GM18858 (cell line): ENCODE measurements around the gene EFNA2.
"Not testable (repeated sequence)": the region's sequence is repeated elsewhere in the genome, so short reads cannot be mapped to it uniquely, and the experiment has no call there.

ENCODE experiments used
- ATAC-seq: cut with Tn5 transposase; IDR thresholded peaks from one replicate; pipeline ENCODE4 v1.9.1; 2021; ENCODE audit not compliant: unreplicated experiment

EFNA2 gene

DNA sequence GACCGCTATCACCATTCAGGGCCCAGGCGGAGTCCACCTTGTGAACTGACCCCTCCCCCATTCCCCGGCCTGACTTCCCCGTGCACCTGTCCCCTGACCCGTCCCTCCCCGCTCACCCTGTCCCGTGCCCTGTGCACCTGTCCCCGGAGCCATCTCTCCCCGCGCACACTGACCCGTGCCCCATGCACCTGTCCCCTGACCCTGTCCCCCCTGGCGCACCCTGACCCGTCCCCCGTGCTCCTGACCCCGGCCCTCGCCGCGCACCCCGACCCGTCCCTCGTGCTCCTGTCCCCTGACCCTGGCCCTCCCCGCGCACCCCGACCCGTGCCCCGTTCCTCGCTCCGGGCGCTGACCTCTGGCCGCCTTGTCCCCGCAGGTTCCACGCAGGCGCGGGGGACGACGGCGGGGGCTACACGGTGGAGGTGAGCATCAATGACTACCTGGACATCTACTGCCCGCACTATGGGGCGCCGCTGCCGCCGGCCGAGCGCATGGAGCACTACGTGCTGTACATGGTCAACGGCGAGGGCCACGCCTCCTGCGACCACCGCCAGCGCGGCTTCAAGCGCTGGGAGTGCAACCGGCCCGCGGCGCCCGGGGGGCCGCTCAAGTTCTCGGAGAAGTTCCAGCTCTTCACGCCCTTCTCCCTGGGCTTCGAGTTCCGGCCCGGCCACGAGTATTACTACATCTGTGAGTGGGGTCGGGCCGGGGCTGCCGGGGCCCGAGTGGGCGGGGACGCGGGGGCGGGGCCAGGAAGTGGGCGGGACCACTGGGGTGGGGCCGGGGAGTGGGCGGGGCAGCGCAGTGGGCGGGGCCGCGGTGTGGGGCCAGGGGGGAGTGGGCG, 9.7 kb downstream of the EFNA2 start:
- no peak for ATAC-seq

DNA sequence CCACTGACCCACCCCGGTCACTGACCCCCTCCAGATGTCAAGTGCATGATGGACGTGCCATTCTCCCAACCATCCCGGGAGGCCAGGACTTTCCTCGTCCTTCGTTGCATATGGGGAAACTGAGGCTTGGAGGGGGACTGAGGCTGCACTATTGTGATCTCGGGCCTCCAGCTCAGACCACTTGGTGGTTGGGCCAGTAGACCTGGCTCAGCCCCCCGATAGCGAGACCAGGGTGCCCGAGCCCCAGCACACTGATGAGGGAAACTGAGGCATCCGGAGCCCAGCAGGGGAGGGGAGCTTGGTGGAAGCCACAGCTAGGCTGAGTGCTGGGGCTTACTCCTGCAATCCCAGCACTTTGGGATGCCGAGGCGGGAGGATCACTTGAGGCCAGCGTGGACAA, 10.4 kb downstream of the EFNA2 start:
- ATAC-seq = no peak

DNA sequence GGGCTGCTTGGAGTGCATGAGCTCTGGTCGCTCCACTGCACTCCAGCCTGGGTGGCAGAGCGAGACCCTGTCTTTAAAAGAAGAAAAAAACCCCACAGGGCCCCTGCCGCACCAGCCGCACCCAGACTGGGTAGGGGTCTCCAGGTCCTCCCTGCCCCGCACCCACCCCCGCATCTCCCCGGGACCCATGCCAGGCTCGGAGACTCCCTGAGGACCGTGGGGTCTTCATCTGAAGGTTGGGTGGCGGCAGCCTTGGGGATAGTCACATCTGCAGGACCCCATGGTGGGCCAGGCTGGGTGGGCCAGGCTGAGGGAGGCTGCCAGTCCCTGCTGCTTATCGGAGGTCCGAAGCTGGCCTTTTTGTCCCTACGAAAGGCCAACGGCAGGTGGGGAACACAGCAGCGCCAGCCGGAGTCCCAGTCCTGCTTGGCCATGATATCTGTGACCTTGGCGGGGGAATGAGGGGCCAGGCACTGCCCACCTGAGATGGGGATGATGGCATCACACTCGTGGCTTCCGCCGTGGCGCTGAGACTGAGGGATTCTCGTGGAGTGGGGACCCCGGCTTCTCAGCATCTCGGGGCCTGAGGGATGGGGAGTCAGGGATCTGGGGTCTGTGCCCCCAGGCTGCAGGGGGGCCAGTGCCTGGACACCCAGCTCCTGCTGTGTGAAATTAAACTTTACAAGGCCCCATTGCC, 11.1 kb downstream of the EFNA2 start:
- ATAC-seq = no peak

DNA sequence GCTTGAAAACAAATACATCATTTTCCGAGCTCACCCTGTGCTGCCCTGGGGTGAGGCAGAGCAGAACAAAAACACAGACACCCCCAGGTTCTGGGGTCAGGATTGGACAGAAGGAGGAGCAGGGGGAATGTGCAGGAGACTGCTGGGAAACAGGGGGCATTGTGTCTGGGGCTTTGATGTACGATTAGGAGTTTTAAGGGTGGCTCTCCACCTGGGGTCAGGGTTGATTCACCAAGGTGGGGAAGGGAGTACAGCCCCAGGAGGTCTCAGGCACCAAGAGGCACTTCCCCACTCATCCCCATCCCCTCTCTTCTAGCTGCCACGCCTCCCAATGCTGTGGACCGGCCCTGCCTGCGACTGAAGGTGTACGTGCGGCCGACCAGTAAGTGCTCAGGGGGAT, 12.6 kb downstream of the EFNA2 start:
- no peak for ATAC-seq

DNA sequence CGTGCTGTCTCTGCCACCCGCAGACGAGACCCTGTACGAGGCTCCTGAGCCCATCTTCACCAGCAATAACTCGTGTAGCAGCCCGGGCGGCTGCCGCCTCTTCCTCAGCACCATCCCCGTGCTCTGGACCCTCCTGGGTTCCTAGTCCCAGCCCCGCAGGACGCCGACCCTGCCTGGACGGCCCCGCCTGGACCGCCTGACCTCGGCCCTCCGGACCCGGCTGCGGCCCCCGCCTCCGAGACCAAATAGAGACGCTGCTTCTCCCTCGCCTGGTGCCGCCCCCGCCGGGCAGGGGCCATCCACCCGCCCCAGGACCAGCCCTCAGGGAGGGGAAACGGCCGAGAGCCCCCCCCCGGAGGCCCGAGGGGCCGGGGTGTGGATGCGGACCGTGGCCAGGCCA, 14.1 kb downstream of the EFNA2 start:
- ATAC-seq = no peak

DNA sequence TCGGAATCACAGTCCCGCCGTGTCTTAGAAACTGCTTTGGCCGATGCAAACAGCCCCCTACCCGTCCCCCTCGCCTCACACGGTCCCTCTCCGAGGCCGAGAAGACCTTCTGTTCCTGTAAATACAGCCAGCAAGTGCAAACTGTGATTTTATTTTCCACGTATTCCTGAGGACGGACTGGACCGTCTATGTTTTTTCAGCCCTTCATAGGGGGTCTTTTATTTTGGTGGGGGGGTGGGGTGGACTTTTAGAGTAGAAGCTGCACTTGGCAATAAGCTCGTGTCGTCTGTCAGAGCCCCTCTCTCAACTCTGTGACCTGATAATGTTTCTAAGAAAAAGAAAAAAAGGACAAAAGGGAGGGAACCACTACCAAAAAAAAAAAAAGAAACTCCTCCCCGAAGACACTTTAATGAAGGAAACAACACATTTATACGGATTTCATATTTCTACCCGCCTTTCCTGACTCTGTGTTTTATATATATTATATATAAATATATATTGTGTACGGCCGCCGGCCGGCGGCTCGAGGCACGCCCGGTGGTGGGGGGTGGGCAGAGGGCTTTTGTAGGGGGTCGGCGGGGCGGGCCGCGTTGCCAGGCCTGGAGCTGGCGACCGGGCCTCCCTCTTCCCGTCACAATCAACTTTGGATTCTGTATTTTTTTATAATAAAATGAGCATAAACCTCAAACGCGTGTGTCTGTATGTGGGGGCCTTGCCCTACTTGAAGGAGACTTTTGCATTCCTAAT, 15.2 kb downstream of the EFNA2 start:
- ATAC-seq = no peak

DNA sequence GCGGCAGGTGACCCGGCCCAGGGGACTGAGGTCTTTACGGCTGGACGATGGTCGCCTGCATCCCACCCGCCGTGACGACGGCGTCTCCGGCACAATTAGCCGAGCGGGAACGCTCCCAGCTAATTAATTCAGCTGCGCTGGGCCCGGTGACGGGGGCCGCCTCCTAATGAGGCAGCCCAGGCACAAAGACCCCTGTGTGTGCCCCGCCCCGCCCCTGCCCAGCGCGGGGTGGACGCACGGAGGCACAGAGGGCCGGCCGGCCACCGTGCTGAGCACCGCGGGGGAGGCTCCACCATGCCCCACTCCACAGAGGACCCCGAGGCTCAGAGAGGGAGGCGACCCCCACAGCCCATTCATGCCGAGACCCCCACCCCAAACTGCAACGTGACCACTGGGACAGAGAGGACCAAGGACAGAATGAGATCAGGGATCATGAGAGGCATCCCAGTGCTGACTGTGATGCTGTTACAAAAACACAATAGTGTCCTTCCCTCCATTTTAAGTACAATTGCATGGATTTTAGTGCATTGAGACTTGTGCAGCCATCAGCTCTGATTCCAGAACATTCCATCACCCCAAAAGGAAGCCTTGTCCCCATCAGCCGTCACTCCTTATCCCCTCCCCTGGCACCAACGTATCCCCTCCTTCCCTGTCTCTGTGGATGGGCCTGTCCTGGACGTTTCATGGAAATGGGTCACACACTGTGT, 17.0 kb downstream of the EFNA2 start:
- ATAC-seq = no peak

DNA sequence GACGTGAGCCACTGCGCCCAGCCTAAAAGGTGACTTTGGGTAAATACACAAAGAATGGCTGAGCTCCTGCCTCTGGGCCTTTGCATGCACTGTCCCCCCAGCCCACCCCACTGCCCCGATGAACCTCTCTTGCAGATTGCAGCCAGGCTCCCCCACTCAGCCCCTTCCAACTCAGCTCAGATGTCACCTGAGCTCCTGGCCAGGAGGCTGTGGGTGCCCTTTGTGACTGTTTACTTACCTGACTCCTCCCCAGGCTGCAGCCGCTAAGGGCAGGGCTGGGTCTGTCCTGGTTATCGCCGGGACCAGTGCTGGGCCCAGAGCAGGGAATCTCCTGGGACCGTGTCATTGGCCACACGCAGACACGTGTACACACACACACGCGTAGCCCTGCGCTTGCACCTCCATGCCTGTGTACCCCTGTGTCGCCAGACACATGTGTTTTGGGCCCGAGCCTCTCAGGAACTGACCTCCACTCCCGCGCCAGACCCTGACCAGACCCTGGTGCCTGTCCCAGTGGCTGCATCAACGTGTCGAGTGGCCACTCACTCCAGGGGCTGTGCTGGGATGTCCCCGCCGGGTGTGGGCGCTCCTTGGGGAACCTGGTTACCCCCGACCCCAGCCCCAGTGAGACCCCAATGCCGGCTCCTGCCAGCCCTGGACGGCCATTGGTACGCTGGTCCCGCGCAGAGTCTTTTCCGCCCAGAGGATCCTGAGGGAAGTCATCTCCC, 18.7 kb downstream of the EFNA2 start:
- no peak for ATAC-seq

DNA sequence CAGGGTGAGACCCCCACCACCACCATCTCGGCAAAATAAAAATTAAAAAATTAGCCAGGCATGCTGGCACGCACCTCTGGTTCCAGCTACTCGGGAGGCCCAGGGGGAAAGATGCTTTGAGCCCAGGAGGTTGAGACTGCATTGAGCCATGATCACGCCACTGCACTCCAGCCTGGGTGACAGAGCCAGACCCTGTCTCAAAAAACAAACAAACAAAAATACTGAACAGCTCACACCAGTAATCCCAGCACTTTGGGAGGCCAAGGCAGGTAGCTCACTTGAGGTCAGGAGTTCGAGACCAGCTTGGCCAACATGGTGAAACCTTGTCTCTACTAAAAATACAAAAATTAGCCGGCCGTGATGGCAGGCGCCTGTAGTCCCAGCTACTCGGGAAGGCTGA, 19.7 kb downstream of the EFNA2 start:
- not testable (repeated sequence) for ATAC-seq

DNA sequence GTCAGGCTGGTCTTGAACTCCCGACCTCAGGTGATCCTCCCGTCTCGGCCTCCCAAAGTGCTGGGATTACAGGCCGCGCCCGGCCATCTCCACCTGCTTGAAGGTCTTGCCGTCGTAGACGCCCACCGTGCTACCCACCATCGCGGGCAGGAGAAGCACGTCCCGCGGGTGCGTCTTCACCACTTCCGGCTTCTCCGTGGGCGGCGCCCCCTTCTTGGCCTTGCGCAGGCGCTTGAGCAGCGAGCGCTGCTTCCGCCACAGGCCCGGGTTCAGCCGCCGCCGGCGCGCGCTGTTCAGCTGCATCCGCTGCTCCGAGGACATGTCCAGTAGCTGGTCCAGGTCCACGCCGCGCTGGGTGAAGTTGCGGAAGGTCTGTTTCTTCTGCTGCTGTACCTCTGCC, 21.6 kb downstream of the EFNA2 start:
- no peak for ATAC-seq

DNA sequence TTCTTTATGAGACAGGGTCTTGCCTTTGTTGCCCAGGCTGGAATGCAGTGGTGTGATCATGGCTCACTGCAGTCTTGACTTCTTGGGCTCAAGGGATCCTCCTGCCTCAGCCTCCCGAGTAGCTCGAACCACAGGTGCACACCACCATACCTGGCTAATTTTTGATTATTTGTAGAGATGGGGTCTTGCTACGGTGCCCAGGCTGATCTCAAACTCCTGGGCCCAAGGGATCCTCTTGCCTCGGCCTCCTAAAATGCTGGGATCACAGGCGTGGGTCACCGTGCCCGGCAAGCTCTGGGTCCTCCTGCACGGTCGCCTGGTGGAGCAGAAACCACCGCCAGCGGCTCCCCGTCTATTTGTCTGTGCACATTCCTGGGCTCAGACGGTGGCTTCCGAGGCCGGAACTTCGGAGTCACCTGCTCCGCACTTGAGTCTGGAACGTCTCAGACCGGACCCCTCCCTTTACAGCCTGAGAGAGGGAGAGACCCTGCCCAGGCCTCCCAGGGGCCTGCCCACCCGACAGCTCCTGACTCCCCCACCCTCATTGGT, 22.2 kb downstream of the EFNA2 start:
- ATAC-seq = no peak

DNA sequence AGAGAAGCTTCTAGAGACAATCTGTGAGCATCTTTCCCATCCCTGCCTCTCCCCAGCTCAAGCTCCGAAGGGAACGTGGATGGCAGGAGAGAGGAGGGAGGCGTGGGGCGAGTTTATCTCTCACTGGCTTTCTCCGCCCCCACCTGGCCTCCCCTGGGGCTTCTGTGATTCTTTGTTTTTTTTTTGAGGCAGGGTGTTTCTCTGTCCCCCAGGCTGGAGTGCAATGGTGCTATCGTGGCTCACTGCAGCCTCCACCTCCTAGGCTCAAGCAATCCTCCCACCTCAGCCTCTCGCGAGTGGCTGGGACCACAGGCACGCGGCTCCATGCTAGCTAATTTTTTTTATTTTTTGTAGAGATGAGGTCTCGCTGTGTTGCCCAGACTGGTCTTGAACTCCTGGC, 23.0 kb downstream of the EFNA2 start:
- no peak for ATAC-seq

DNA sequence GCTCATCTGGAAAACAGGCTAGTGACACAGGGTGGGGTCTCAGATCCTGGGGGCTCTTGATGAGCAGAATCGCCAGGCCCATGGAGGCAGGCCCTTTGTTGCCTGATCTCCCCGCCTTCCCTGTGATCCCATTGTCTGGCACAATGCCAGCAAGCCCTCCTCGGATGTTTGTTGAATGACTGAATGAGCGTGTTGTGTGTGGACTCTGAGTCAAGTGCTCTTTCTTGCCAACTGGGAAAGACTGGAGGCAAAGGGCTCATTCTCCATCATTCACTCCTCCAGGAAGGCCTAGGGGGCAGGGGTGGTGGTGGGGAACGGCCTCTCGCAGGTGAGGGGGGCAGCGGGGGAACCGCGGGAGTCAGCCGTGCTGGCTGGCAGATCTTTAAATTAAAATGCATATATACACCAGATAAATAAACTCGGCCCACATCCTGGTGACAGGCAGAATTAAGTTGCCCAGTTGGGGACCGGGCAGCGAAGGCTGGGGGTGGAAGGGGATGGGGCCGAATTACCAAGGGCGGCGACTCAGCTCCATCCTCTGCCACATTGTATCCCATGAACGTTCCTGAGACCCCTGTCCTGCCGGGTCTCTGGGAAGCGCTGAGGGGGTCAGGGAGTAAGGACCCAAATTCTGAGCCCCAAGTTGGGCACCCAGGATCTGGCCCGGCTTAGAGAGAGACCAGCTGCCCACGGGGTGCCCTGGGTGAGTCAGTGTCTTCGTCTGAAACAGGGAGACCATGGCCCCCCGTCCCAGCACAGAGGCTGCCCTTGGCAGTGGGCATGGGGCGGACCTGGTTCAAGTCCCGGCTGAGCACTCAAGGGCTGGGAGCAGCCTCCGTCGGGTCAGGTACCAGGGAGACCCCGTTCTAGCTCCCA, 24.5 kb downstream of the EFNA2 start:
- ATAC-seq = no peak

DNA sequence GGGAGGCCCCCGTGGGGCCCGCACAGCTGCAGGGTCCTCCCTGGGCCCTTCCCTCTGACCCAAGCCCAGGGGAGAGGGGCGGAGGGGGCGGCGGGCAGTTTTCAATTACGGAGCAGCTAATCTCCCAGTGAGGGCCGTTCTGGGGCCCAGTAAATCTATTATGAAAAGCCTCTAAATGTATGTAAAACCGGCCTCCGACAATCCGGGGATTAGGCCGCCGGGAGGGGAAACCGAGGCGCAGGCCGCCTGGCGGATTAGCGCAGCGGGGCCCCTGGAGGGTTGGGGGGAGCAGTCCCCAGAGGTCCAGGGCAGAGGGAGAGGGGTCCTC, 25.1 kb downstream of the EFNA2 start:
- ATAC-seq = no peak

DNA sequence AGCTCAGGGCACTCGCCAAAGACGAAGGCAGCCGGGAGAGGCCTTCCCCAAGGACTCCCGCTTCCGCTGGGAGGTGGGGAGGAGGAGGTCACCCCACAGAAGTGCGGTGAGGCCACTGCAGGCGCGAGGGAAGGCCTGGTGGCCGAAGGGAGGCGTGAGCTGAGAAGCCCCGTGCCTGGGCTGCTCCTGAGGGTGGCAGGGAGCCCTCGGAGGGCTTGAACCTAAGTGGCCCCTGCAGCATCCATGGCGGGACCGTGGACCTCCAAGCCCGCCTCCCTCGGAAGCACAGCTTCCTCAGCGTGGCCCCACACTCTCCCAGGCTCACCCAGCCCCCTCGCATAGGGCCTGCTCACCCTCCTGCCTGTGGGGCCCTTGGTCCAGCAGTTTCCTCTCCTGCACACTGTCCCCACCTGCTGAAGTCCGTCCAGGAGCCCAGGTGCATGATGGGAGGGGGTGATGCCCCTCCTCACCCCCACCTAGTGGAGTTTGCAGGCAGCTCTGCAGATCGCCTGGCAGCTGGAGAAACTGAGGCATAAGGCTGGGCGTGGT, 25.9 kb downstream of the EFNA2 start:
- no peak for ATAC-seq

DNA sequence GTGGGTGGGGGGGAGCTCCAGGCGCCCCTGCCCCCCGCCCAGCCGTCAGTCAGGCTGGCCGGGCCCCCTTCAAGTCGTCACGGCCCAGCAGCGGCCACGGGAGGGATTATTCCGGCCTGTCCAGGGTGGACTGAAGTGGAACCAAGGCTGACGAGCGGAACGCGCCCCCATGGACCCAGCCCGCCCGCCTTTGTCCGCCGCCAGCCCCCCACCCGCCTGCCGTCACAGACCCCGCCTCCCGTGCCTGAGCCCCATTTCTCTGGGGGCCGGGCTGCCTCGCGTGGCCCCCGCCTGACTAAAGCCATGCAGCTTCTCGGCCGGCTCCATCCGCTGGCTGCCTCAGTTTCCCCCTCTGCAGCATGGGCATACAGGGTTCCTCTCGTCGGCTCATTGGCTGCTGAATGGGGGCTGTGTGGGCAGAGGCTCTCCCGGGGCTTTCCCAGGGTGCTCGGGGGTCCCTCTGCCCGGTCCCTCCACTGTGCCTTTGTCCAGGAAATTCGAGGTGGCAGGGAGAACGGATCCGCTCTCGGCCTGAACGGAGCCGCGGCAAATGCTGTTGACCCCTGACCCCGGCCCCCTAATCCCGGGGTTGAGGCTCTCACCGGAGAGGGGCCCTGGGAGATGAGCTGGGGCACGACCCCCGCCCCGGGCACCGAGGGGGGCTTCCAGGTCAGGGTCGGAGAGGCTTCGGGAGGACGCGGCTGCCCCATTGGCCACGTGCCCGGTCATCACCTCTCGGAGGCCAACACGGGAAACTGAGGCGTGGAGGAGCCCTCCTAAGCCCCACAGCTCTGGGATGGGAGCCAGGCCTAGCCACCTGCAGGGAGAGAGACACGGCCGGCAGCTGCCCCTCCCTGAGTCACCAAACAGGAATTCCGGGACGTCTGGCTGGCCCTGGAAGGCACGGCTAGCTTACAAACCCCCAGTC, 27.4 kb downstream of the EFNA2 start:
- no peak for ATAC-seq

DNA sequence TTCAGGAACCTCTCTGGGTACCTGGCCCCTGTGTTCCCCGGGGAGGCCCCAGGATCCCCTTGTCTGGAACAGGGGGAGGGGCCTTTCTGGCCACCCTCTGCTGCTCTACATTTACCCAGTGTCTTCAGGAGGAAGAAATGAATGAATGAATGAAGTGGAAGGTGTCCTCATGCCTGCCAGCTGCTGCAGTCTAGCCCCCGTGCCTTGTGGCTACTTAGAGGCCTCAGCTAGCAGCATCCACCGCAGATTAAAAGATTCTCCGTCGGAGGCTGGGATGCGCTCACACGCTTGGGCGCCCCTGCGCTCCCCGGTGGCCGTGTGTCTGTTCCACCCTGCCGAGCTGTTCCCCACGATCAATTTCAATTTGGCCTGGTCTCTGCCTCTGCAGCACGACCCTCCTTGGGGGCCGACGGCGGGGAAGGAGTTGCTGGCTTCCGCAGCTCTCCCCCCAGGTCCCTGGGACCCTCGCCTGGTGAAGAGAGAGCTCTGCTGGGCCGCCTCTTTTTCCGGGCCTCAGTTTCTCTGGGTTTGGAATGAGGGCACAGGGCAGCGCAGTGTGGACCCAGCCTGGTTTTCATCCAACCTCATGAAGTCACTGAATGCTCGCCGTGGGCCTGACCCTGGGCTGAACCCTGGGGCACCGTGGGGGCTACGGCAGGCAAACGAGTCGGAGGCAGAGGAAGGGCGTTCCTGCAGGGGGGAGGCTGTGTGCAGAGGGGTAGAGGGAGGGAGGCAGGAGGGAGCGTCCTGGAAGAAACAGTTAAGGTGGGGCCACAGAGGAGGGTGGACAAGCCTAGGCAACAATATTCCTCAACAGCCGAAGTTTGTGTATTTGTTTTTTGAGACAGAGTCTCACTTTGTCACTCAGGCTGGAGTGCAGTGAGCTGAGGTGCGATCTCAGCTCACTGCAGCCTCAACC, 28.3 kb downstream of the EFNA2 start:
- ATAC-seq = no peak
